Amygdala (tissue), 56 donors: Measurements from ENCODE around the gene MEI1.
"Not testable (repeated sequence)": the region's sequence is repeated elsewhere in the genome, so short reads cannot be mapped to it uniquely, and the experiment has no call there.

Experiments
- DNase-seq, 56 donors: peaks; one replicate each; lab custom pipeline; 2025; lab: John Stamatoyannopoulos, UW

MEI1 gene

DNA sequence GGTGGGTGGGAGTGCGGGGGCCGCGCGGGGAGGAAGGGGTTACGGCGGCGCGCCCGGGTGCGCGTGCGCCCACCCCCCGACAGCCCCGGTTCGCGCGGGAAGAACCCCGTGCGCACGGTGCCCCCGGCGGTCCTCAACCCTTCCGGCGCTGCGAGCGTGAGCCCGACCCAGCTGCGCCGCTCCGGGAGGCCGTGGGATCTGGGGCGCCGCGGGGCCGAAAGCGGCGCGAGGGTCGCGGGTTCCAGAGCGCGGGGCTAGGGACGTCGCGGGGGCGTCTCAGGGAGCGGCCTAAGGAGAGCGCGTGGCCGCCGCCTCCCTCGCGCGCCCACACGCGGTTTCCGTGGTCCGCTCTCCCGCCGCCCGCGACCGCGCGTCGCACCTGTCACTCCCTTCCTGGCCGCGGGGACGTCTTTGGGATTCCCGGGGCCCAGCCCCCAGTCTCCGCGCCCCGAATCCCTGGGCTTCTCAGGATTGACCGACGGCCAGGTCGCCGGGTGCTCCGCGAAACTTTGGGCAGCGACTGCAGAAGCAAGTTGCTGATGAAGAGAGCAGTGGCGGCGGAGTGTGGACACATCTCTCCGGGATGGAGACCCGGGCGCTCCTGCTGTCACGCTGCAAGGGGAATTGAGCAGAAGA is 134.2 kb downstream of the MEI1 start:
- peak in 31 of 56 donors; percentile 20 to 75 (median 45) for DNase-seq

DNA sequence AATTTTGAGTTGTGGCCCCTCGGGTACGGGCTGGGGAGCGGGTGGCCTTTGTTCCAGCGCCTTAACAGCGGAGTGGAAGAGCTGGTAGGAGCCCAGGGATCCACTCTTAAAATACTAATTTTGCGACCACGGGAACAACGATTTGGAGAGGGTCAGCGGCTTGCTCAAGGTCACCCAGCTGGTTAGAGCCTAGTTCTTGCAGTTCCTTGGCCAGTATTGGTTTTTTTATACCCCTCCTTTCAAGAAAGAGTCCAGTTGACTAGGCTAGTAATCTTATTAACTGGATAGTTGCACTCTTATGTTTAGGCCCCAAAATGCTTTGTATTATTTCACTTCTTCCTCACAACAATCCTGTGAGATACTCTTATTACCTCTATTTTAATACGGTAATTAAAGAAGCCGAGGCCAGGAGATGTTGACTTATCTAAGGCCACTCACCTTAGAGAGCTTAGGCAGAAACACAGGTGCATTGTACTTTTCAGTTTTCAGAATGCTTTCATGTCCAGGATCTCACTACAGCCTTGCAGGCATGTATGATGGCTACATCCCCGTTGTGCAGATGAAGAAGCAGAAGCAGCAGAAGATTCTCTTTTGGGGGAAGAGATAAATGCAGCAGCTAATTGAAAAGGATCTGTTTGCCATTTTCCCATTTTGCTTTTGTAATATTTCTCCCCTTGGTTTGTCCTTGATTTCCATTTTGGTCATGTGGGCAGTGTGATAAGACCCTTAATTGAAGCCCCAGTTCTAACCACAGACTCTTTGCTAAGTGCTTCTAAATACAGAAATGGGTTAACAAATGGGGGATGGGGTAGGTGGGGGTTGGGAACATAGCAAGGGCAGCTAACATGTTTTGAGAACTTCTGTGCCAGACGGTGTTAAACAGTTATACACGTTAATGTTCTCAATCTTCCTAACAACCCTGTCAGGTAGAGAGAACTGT is 135.0 kb downstream of the MEI1 start:
- no peak for DNase-seq

- not testable (repeated sequence) for DNase-seq
Observed at GRCh38 chr22:41835462-41835861, 136.2 kb downstream of the MEI1 start.

- DNase-seq: no peak
Observed at GRCh38 chr22:41836551-41836950, 137.2 kb downstream of the MEI1 start.

DNA sequence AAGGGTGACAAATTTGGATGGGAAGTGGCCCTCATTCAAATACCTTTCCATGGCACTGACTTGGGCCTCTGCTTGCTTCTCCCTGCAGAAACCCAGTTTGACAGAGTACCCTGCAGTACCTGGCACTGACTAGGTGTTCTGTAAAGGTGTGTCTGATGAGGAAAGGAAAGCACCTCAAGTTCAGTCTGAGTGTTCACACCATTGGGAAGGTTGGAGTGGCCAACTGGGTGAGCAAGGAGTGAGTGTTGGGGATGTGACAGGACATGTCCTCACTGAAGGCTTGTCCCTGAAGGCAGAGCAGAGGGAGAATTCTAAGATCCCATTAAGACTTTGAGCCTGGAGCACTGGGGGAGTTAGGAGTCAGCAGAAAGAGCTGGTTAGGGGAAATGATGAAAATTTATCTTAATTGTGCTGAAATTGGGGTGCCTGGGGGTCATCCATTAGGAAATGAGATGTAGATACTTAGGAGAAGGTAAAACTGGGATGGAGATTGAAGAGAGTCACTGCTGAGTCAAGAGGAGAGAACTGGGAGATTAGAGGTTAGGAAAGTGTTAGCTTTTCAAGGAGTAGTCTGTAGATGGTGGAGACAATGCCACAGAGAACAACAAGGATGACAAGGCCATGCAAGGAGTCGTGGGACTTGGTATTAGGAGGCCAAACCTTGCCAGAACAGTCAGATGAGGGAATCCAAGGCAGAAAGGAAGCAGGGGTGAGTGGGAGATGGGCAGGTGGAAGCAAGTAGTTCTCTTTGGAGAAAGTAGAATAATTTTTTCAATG is 139.7 kb downstream of the MEI1 start:
- no peak for DNase-seq

- DNase-seq: no peak
Observed at GRCh38 chr22:41840216-41840615, 140.9 kb downstream of the MEI1 start.

- no peak for DNase-seq
Observed at GRCh38 chr22:41841085-41841712, 141.9 kb downstream of the MEI1 start.

GRCh38 chr22:41842996-41843970 is 144.0 kb downstream of the MEI1 start:
- DNase-seq: no peak

DNA sequence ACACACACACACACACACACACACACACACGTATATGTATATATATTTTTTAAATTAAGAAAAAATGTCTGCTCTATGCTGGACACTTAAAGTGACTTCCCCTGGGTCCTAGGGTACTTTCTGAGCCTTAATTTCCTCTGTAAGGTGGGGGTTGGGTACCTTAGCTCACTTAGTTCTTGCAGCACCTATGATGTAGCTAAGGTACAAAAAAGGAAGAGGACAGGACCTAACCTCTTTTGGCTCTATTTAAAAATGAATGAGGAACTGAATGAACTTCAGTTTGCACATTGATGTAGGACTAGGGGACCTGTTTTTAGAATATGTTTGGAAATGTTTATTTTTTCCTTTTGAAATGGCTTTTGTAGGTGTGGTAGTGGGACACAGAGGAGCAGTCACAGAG is 144.7 kb downstream of the MEI1 start:
- DNase-seq: no peak

DNA sequence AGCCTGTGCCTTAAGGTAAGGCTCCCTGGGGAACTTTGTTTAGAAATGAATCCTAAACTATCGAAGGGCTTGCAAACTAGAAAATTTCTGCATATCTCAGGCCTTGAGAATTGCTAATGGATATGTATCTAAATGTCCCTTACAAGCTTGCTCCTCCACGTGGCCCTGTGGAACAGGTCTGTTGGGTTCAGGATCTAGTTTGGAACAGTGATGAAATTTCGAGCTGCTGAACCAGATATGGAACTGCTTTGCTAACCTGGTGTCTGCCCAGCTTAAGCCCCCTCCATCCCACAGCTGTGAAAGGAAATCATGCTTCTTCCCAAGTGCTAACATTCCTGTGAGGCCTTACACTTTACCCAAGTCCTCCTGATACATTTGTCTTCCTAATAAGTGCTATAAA is 145.2 kb downstream of the MEI1 start:
- DNase-seq: no peak

DNA sequence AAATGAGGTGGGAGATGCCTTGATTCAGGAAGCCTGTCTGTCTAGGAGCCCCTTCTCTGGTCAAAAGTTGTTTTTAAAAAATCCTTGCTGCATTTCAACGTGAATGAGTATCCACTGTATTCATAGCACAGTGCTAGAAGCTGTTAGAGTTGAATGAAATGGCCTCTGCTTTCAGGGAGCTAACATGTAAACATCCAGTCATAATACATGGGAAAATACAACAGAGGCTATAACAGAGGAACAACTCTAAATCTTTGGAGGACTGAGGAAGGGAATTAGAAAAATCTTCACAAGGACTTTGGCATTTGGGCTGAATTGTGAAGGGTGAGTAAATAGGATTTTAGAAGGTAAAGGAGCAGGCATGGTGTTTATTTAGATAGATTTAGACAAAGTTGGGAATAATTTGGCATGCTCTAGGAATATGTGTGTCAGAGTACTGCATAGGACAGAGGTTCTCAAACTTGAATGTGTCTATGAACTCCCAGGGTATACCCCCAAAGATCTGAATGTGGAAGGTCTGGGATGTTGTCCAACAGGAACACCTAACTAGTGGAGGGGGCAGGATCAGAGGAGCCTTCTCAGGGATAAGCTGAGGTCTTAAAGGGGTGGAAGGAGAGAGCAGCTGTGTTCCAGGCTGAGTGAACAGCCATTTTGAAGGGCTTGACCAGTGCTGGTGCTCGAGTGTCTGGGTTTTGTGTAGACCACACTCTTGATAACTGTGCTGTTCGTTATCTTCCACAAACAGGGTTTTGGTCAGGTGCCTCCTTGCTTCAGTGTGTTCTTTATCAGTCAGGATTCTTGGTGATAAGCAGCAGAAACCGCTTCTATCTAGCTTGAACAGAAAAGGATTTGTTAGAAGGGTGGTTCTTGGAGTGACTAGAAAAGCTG is 146.3 kb downstream of the MEI1 start:
- no peak for DNase-seq

DNA sequence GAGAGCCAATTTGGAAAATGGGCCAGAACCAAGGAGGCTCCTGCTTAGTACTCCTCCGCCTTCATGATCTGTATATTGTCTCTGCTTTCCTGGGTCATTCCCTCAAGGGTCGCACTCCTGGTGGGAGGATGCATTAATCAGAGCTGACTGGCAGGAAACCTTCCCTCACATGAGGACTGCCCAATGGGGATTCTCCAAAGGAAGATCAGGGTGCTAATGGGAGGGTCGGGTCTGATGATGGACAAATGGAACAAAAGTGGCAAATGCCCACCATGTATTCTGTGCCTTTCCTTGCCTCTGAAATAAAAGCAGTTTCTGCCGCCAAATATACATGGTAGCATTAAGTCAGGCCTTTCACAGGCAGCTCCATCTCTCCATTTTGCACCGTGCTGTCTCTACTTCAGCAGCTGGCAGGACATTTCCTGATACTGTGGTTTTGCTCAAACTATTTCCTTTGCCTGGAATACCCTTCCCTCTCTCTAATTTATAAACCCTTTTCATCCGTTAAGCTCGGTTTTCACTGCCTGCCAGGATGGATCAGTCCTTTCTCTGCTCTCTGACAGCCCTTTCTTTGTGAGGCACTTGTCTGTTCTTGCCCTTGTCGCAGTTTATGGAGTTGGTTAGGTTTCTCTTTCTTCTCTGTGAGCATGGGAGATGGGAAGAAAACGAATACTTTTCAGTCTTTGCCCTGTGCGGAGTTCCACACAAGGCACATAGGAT is 147.1 kb downstream of the MEI1 start:
- no peak for DNase-seq

GRCh38 chr22:41847300-41847699 is 148.0 kb downstream of the MEI1 start:
- no peak for DNase-seq

- DNase-seq: no peak
Observed at GRCh38 chr22:41848468-41848867, 149.2 kb downstream of the MEI1 start.
